IMR-90 (cell line): ENCODE data around the gene AMOTL1. TPM values are rescaled to one million over a fixed set of nuclear protein-coding genes. Genes with fewer than 3 reads are reported as not detected.

Source experiments
- ATAC-seq: fragments of 200-7000 bp; cut with Tn5 transposase; 2 replicates; pipeline ENCODE4 v1.9.1; 2020; ENCODE audit warnings: low read depth, mild to moderate bottlenecking, moderate library complexity
- BruUV-seq: library from RNA; stranded (reverse); fragments of 400-500 nt; replicated peaks from 2 replicates; lab custom pipeline; 2021; lab: Mats Ljungman, UMichigan
- CTCF ChIA-PET: fragments of 300-600 bp; formaldehyde crosslinking; extraction: SDS; loops from one replicate; lab custom pipeline; 2021; ENCODE audit warnings: antibody characterized with exemption; lab: Yijun Ruan, JAX
- POLR2A ChIA-PET: fragments of 300-600 bp; sonication (Branson Sonifier 250); formaldehyde crosslinking; loops from one replicate; lab custom pipeline; 2022; ENCODE audit warnings: antibody characterized with exemption; ENCODE audit not compliant: unreplicated experiment; lab: Charles Lee
- DNase-seq: peaks from one replicate; pipeline ENCODE4 v3.0.0; 2013
- H2AFZ ChIP-seq: replicated peaks from 2 replicates; pipeline ENCODE3; 2013; ENCODE audit warnings: low read length, mild to moderate bottlenecking; ENCODE audit not compliant: poor library complexity
- H2AK5ac ChIP-seq: 2 replicates; pipeline ENCODE4 v1.6.1; 2013; ENCODE audit warnings: low read depth, low read length, inconsistent platforms
- H2AK9ac ChIP-seq: replicated peaks from 2 replicates; pipeline ENCODE3; 2013; ENCODE audit warnings: mild to moderate bottlenecking, low read depth, low read length, moderate library complexity; ENCODE audit not compliant: poor library complexity
- H2BK120ac ChIP-seq: 2 replicates; pipeline ENCODE4 v1.6.1; 2013; ENCODE audit warnings: low read depth, low read length, inconsistent platforms
- H2BK15ac ChIP-seq: 3 replicates; pipeline ENCODE4 v1.6.1; 2013; ENCODE audit warnings: low read depth, low read length, inconsistent platforms
- H2BK20ac ChIP-seq: 2 replicates; pipeline ENCODE4 v1.6.1; 2013; ENCODE audit warnings: low read depth, mild to moderate bottlenecking, inconsistent platforms, low read length, moderate library complexity
- H2BK5ac ChIP-seq: 2 replicates; pipeline ENCODE4 v1.6.1; 2013; ENCODE audit warnings: mild to moderate bottlenecking, low read depth, low read length, inconsistent platforms; ENCODE audit not compliant: poor library complexity, severe bottlenecking
- H3K14ac ChIP-seq: replicated peaks from 2 replicates; pipeline ENCODE4 v1.6.1; 2013; ENCODE audit warnings: low read depth, low read length, inconsistent platforms
- H3K18ac ChIP-seq: 2 replicates; pipeline ENCODE4 v1.6.1; 2013; ENCODE audit warnings: low read depth, low read length, control low read depth
- H3K23ac ChIP-seq: 2 replicates; pipeline ENCODE4 v1.6.1; 2013; ENCODE audit warnings: low read depth, low read length, inconsistent platforms
- H3K27ac ChIP-seq: 2 replicates; pipeline ENCODE4 v1.5.1; 2013; ENCODE audit warnings: mild to moderate bottlenecking, control low read depth, low read length; ENCODE audit not compliant: insufficient read depth
- H3K27me3 ChIP-seq: 2 replicates; pipeline ENCODE4 v1.6.1; 2013; ENCODE audit warnings: low read length; ENCODE audit not compliant: control insufficient read depth, insufficient read depth
- H3K36me3 ChIP-seq: 2 replicates; pipeline ENCODE4 v1.6.1; 2013; ENCODE audit warnings: low read length, mixed read lengths; ENCODE audit not compliant: control insufficient read depth, insufficient read depth
- H3K4ac ChIP-seq: 2 replicates; pipeline ENCODE4 v1.6.1; 2013; ENCODE audit warnings: low read depth, low read length, inconsistent platforms
- H3K4me1 ChIP-seq: 2 replicates; pipeline ENCODE4 v1.6.1; 2013; ENCODE audit warnings: low read length, mixed read lengths; ENCODE audit not compliant: control insufficient read depth, insufficient read depth
- H3K4me2 ChIP-seq: 2 replicates; pipeline ENCODE4 v1.6.1; 2013; ENCODE audit warnings: low read depth, mild to moderate bottlenecking, control low read depth, low read length, moderate library complexity
- H3K4me3 ChIP-seq: 2 replicates; pipeline ENCODE4 v1.5.1; 2013; ENCODE audit warnings: low read depth, mild to moderate bottlenecking, control low read depth, low read length, moderate library complexity; ENCODE audit not compliant: insufficient read depth
- H3K56ac ChIP-seq: 2 replicates; pipeline ENCODE4 v1.6.1; 2013; ENCODE audit warnings: low read length, inconsistent platforms; ENCODE audit not compliant: insufficient read depth; ENCODE audit errors: extremely low read depth
- H3K79me1 ChIP-seq, 2 experiments: 2 replicates each; pipeline ENCODE4 v1.6.1; 2013; ENCODE audit warnings: low read length in 2 of 2, inconsistent platforms in 1 of 2, low read depth in 1 of 2
- H3K9ac ChIP-seq: 2 replicates; pipeline ENCODE4 v1.6.1; 2013; ENCODE audit warnings: low read depth, low read length, control low read depth
- H3K9me1 ChIP-seq: 2 replicates; pipeline ENCODE4 v1.6.1; 2013; ENCODE audit warnings: low read length, inconsistent platforms; ENCODE audit not compliant: insufficient read depth
- H3K9me3 ChIP-seq: 2 replicates; pipeline ENCODE4 v1.6.1; 2013; ENCODE audit warnings: low read length; ENCODE audit not compliant: control insufficient read depth, insufficient read depth
- H4K20me1 ChIP-seq: 2 replicates; pipeline ENCODE4 v1.6.1; 2013; ENCODE audit warnings: low read length, inconsistent platforms; ENCODE audit not compliant: insufficient read depth
- H4K5ac ChIP-seq: 2 replicates; pipeline ENCODE4 v1.6.1; 2013; ENCODE audit warnings: mild to moderate bottlenecking, low read depth, low read length, control low read depth
- H4K8ac ChIP-seq, 2 experiments: 2 replicates each; pipeline ENCODE4 v1.6.1; 2013; ENCODE audit warnings: low read depth in 2 of 2, low read length in 2 of 2, control low read depth in 1 of 2, inconsistent platforms in 1 of 2
- H4K91ac ChIP-seq: 2 replicates; pipeline ENCODE4 v1.6.1; 2013; ENCODE audit warnings: low read depth, low read length, inconsistent platforms; ENCODE audit not compliant: insufficient read depth
- BHLHE40 ChIP-seq: fragments of 150-350 bp; IDR thresholded peaks from 2 replicates; pipeline ENCODE4 v1.6.1; 2016; ENCODE audit warnings: mild to moderate bottlenecking, low read depth, low read length
- CEBPB ChIP-seq: IDR thresholded peaks from 2 replicates; pipeline ENCODE4 v1.6.1; 2012; ENCODE audit warnings: low read depth, low read length, improper control_type of control experiment
- FOS ChIP-seq: fragments of 150-350 bp; IDR thresholded peaks from 2 replicates; pipeline ENCODE4 v1.6.1; 2016; ENCODE audit warnings: low read depth, low read length
- MAFK ChIP-seq: IDR thresholded peaks from 2 replicates; pipeline ENCODE4 v1.6.1; 2012; ENCODE audit warnings: low read depth, low read length, improper control_type of control experiment
- MXI1 ChIP-seq: IDR thresholded peaks from 2 replicates; pipeline ENCODE4 v1.6.1; 2012; ENCODE audit warnings: low read depth, mild to moderate bottlenecking, low read length, moderate library complexity, borderline replicate concordance
- NFE2L2 ChIP-seq: fragments of 150-350 bp; IDR thresholded peaks from 2 replicates; pipeline ENCODE4 v1.6.1; 2016; ENCODE audit warnings: low read depth, mild to moderate bottlenecking, low read length
- POLR2A ChIP-seq: IDR thresholded peaks from 2 replicates; pipeline ENCODE4 v1.6.1; 2012; ENCODE audit warnings: mild to moderate bottlenecking, low read depth, low read length
- RAD21 ChIP-seq: IDR thresholded peaks from 2 replicates; pipeline ENCODE4 v1.6.1; 2012; ENCODE audit warnings: low read length, improper control_type of control experiment
- RFX5 ChIP-seq: IDR thresholded peaks from 2 replicates; pipeline ENCODE4 v1.8.0; 2012; ENCODE audit warnings: low read depth, mild to moderate bottlenecking, low read length, moderate library complexity
- dilution Hi-C: fragments of 300-500 bp; cut with HindIII; formaldehyde crosslinking; loops from one replicate; pipeline ENCODE4 v1.14.3; 2018; ENCODE audit warnings: low sequenced_read_pairs; ENCODE audit not compliant: unreplicated experiment
- in situ Hi-C: fragments of 300-500 bp; cut with MboI; formaldehyde crosslinking; loops from 3 replicates; pipeline ENCODE4 v1.14.3; 2019; ENCODE audit warnings: low sequenced_read_pairs, inconsistent platforms, mixed read lengths
- intact Hi-C: fragments of 100-400 bp; cut with micrococcal nuclease; formaldehyde crosslinking; loops from 2 replicates; pipeline ENCODE4 v1.10.0; 2022
- polyA plus RNA-seq, 3 experiments: library from polyadenylated mRNA; depleted of rRNA; stranded (reverse); fragments of >200 nt; gene quantifications; 2 replicates each; pipeline ENCODE4 v1.2.3, GENCODE V29; 2012; ENCODE audit warnings: low replicate concordance in 1 of 3
- total RNA-seq: library from RNA; depleted of rRNA; stranded (reverse); fragments of >200 nt; gene quantifications from 2 replicates; pipeline ENCODE4 v1.2.3, GENCODE V29; 2012
- TF ChIP-seq, protein P1 (sequence below): conservative IDR thresholded peaks from 2 replicates; pipeline ENCODE4 v1.5.1; 2012; ENCODE audit warnings: mild to moderate bottlenecking, low read depth, low read length, improper control_type of control experiment
- TF ChIP-seq, protein P2 (sequence below): fragments of 150-350 bp; IDR thresholded peaks from 2 replicates; pipeline ENCODE4 v1.6.1; 2016; ENCODE audit warnings: low read depth, mild to moderate bottlenecking, low read length, moderate library complexity, borderline replicate concordance

Gene AMOTL1
- total and polyA plus RNA-seq, 2 of the 4 experiments (the other 2 are of a cell fraction), result 18.6 to 49.5 TPM

DNA sequence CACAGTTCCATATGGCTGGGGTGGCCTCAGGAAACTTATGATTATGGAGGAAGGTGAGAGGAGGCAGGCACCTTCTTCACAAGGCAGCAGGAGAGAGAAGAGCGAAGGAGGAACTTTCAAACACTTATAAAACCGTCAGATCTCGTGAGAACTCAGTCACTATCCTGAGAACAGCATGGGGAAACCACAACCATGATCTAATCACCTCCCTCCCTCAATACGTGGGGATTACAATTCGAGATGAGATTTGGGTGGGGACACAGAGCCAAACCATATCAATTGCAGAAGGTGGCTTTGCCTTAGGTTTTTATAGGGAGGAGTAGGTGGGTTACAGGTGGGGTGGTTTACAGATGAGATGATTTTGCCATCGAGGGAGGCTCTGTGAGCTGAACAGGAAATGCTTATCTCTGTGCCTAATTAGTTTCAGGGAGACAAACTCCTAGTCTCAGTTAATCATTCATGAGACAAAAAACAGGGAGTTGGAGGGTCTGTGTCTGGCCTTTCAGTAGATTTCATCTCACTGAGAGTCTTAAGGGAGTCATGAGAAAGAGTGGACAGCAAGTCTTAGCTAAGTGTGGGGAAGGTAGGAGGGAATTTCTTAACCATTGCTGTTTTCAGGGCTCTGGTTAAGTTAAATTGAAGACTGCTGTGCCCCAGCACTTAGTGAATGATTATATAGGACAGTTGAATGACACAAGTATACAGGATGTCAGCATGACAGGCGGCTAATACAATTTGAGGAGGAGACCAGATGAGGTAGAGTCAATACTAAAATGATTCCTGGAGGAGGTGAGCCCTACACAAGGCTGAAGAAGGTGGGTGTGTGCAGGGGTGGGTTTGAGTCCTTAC lies 157.5 kb downstream of the AMOTL1 start (continued):
- TF ChIP-seq, protein P1, sequence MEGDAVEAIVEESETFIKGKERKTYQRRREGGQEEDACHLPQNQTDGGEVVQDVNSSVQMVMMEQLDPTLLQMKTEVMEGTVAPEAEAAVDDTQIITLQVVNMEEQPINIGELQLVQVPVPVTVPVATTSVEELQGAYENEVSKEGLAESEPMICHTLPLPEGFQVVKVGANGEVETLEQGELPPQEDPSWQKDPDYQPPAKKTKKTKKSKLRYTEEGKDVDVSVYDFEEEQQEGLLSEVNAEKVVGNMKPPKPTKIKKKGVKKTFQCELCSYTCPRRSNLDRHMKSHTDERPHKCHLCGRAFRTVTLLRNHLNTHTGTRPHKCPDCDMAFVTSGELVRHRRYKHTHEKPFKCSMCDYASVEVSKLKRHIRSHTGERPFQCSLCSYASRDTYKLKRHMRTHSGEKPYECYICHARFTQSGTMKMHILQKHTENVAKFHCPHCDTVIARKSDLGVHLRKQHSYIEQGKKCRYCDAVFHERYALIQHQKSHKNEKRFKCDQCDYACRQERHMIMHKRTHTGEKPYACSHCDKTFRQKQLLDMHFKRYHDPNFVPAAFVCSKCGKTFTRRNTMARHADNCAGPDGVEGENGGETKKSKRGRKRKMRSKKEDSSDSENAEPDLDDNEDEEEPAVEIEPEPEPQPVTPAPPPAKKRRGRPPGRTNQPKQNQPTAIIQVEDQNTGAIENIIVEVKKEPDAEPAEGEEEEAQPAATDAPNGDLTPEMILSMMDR, result no peak

DNA sequence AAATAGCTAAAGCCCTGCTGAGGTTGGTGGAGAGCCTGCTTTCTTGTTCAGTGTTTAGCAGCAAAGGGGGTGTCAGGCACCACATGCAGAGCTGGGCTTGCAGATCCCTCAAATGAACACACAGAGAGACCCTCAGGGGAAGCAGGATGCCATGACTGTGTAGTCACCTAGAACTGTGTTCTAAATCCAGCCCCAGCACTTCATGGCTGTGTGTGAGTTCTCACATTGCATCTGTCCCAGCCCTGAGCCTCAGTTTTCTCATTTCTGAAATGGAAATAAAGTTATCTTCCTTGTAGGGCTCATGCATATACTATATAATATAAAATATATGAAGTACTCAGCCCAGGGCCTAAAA lies 158.1 kb downstream of the AMOTL1 start:
- Histone ChIP-seq H3K27me3 (no peaks in the 10 kb centered on the region), H2BK20ac (peak overlapping the region; percentile 93), H3K36me3 (no peaks in the 10 kb centered on the region), H3K4me3 (no peak overlapping the region), H2AK9ac (peak overlapping the region; percentile 56), H3K23ac (peak overlapping the region; percentile 77), H3K18ac (peak overlapping the region; percentile 87), H4K91ac (peak overlapping the region; percentile 92), H3K9ac (peak overlapping the region; percentile 49), H3K79me1 (peaks cover 0 to 24% of the 10 kb centered on the region in 2 experiments; a peak in 2 of 4 replicates), H2AFZ (peak overlapping the region; percentile 34), H2AK5ac (peak overlapping the region; percentile 93), H3K4me2 (peak overlapping the region; percentile 20; the same call in 1 of the 2 replicates), H3K4ac (peak overlapping the region; percentile 94), H3K27ac (peak overlapping the region; percentile 73), H3K56ac (peak overlapping the region; percentile 61), H3K9me1 (peaks cover 45% of the 10 kb centered on the region), H2BK15ac (peak overlapping the region; percentile 71; the same call in 2 of the 3 replicates), H3K14ac (peak overlapping the region; percentile 86), H2BK120ac (peak overlapping the region; percentile 80), H4K20me1 (no peaks in the 10 kb centered on the region), H4K5ac (peak overlapping the region; percentile 86), H3K9me3 (no peaks in the 10 kb centered on the region), H3K4me1 (peaks cover 36% of the 10 kb centered on the region), H2BK5ac (peak overlapping the region; percentile 96), H4K8ac (peak overlapping the region; percentile 58 to 61)
- intact Hi-C loops, result no loop called here
- CTCF ChIA-PET, result no interaction called here
- dilution Hi-C loops, result no loop called here
- DNase-seq (peak; percentile 27), ATAC-seq (peak; percentile 7)
- in situ Hi-C loops, result loop anchor here (25.0 kb wide), 1 partner anchor 789 kb away; the partner anchor contains the start of gene PANX1
- POLR2A ChIA-PET, result no interaction called here
- BruUV-seq, result no TSS peak
- TF ChIP-seq CEBPB (no peak), MXI1 (no peak), NFE2L2 (no peak), MAFK (no peak), BHLHE40 (no peak), RFX5 (no peak), RAD21 (no peak), POLR2A (no peak), FOS (no peak)
- TF ChIP-seq, protein P1, result no peak
- TF ChIP-seq, protein P2, sequence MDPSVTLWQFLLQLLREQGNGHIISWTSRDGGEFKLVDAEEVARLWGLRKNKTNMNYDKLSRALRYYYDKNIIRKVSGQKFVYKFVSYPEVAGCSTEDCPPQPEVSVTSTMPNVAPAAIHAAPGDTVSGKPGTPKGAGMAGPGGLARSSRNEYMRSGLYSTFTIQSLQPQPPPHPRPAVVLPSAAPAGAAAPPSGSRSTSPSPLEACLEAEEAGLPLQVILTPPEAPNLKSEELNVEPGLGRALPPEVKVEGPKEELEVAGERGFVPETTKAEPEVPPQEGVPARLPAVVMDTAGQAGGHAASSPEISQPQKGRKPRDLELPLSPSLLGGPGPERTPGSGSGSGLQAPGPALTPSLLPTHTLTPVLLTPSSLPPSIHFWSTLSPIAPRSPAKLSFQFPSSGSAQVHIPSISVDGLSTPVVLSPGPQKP, result no peak
